Thyroid gland (tissue), 4 donors: ENCODE results near the gene CCNO.
A peak's percentile ranks its signal among the peaks of the same experiment; 100 is the strongest.

Experiments
- POLR2A ChIP-seq, 2 donors: fragments of 450-650 bp; IDR thresholded peaks; one replicate each; pipeline ENCODE4 v1.6.1; 2017; ENCODE audit warnings: antibody characterized with exemption in 2 of 2, mild to moderate bottlenecking in 2 of 2, moderate library complexity in 1 of 2
- TF ChIP-seq, protein P1 (sequence below), 6 experiments: fragments of 200-600 bp in 3 of 6; fragments of 450-650 bp in 3 of 6; sonication (generic) in 3 of 6; IDR thresholded peaks; one replicate each; pipeline ENCODE4 v1.5.1; 2016 to 2019; ENCODE audit warnings: antibody characterized with exemption in 6 of 6, mild to moderate bottlenecking in 2 of 6, inconsistent platforms in 1 of 6, moderate library complexity in 1 of 6

DNA sequence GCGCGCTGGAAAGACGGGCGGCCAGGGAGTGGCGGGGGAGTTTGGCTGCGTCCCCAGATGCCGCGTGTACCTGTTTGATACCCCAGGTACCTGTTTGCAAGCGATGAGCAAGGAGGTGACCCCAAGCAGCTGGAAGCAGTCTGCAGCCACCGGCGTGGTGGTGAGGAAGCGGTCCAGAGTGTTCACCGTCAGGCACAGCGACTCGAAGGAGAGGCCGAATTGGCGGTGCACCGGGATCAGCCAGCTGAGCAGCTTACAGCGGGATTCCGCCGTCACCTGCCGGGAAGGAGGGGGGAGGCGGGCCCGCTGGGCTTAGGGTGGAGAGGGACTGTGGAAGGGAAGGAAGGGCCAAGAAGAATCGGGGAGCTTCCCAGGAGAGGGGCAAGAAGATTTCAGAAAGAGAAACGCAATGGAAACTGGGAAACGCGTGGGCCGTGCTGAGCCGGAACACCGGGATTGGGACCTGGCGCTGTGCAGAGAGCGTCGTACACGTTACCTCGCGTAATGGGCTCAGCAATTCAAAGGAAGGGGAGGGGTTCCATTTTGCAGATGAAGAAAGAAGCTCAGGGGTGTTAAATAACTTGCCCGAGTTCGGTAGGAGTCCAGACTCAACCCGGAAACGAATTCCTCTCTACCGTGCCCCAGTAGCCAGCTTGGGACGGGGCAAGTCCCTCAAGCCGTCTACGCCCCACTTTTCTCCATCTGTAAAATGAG lies 980 bp downstream of the CCNO start:
- peak in 1 of 2 donors; percentile 59 for TF ChIP-seq POLR2A (IDR thresholded peaks at IDR 0.05)
- TF ChIP-seq, protein P1, sequence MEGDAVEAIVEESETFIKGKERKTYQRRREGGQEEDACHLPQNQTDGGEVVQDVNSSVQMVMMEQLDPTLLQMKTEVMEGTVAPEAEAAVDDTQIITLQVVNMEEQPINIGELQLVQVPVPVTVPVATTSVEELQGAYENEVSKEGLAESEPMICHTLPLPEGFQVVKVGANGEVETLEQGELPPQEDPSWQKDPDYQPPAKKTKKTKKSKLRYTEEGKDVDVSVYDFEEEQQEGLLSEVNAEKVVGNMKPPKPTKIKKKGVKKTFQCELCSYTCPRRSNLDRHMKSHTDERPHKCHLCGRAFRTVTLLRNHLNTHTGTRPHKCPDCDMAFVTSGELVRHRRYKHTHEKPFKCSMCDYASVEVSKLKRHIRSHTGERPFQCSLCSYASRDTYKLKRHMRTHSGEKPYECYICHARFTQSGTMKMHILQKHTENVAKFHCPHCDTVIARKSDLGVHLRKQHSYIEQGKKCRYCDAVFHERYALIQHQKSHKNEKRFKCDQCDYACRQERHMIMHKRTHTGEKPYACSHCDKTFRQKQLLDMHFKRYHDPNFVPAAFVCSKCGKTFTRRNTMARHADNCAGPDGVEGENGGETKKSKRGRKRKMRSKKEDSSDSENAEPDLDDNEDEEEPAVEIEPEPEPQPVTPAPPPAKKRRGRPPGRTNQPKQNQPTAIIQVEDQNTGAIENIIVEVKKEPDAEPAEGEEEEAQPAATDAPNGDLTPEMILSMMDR (IDR thresholded peaks at IDR 0.05) = no peak
